ENCODE measurements around the gene PCDHGA10. TPM values are rescaled to one million over a fixed set of nuclear protein-coding genes. Genes with fewer than 3 reads are reported as not detected.

Gene PCDHGA10
- 6.8 and 8.6 TPM in 2 replicates for total RNA-seq

DNA sequence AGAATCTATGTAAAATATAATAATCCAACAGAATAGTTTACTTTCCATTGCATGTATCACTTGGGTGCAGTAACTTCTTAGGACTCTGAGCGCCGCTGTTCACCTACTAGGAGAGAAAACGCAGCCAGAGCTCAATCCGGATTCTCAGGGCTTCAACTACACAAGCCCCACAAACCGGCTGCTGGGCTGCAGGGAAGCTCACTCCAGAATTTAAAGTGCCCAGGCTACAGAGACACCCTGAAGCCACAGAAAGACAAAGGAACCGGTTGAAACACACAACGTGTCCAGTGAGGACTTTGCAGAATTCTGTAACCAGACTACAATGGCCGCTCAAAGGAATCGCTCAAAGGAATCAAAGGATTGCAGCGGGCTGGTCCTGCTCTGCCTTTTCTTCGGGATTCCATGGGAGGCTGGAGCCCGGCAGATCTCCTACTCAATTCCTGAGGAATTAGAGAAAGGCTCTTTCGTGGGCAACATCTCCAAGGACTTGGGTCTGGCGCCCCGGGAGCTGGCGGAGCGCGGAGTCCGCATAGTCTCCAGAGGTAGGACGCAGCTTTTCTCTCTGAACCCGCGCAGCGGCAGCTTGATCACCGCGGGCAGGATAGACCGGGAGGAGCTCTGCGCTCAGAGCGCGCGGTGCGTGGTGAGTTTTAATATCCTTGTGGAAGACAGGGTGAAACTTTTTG lies at the start of gene PCDHGA10:
Gene PCDHGA10, plus strand, starts transcription at position 134 of the 686 bp plus-strand sequence. Its CDS starts 189 bp downstream, at position 323.

DNA sequence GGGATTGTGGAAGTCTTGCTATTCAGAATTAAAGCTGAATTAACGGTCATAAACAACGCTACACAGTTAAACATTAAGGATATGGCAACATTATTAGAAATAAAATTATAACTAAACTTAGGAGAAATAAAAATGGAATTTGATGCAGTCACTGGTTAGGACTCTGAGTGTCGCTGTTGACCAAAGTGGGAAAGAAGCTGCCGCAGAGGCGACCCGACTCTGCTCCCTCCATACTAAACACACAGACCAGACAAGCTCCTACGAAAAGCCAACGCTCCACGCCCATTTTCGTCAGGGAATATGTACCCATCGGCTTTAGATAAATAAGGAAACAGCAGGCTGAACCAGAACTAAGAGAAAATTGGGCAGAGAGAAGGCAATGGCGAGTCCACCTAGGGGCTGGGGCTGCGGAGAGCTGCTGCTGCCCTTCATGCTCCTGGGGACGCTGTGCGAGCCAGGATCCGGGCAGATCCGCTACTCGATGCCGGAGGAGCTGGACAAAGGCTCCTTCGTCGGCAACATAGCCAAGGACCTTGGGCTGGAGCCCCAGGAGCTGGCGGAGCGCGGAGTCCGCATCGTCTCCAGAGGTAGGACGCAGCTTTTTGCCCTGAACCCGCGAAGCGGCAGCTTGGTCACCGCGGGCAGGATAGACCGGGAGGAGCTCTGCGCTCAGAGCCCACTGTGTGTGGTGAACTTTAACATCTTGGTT lies 48.7 kb upstream of the PCDHGA10 start, which contains the start of gene PCDHGA5:
Gene PCDHGA5, plus strand, starts transcription at position 211 of the 709 bp plus-strand sequence. Its CDS starts 169 bp downstream, at position 380.

DNA sequence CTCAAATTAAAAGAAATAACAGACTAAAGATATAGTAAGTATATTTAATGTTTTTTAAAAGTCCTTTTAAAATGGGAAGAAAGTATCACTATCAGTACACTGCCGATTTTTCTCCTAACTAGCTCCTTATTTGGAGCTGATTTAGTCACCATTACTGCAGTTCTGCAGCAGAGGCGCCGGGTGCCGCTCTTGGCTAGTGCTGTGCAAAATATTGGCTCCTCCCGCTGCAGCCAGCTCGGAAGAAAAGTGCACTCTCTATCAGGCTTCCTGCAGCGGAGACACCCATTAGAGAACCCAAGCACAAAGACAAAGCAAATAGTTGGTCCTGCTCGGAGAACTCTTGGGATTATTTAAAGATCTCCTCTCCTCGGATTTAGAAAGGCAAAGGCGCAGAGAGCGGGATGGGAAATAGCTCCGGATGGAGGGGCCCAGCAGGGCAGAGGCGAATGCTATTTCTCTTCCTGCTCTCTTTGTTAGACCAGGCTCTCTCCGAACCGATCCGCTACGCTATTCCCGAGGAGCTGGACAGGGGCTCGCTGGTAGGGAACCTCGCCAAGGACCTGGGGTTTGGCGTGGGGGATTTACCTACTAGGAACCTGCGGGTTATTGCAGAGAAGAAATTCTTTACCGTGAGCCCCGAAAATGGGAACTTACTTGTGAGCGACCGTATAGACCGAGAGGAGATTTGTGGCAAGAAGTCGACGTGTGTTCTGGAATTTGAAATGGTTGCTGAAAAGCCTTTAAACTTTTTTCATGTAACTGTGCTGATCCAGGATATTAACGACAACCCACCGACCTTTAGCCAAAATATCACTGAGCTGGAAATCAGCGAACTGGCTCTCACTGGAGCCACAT lies 42.6 kb upstream of the PCDHGA10 start, which contains the start of gene PCDHGB3:
Gene PCDHGB3, plus strand, starts transcription at position 249 of the 855 bp plus-strand sequence. Its CDS starts 153 bp downstream, at position 402.

DNA sequence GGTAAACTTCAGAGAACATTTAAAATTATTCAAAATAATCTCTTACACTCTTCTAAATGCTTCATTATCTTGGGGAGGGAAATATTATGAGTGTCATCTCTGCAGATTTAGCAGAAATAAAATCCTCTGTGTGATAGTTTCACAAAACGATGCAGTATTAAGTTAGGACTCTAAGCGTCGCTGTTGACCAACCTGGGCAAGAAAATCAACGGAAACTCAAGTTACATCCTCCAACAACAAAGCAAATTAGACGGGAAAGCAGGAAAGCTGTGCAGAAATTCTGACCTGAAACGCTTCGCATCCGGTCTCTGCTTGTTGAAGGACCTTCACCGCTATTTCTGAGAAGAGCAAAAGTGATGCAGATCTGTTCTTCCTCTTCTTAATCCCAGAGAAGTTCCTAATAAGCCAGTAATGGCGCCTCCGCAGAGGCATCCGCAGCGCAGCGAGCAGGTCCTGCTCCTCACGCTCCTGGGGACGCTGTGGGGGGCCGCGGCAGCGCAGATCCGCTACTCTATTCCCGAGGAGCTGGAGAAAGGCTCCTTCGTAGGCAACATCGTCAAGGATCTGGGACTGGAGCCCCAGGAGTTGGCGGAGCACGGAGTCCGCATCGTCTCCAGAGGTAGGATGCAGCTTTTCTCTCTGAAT lies 39.0 kb upstream of the PCDHGA10 start, which contains the start of gene PCDHGA6:
Gene PCDHGA6, plus strand, starts transcription at position 219 of the 645 bp plus-strand sequence. Its CDS starts 193 bp downstream, at position 412.

GRCh38 chr5:141382469-141383294 lies 30.1 kb upstream of the PCDHGA10 start, which contains the start of gene PCDHGA7:
Gene PCDHGA7, plus strand, starts transcription at chr5:141382742. Its CDS starts 158 bp downstream, at chr5:141382900.

GRCh38 chr5:141387557-141388311 lies 25.1 kb upstream of the PCDHGA10 start, which contains the start of gene PCDHGB4:
Gene PCDHGB4, plus strand, starts transcription at chr5:141387698. Its CDS starts 187 bp downstream, at chr5:141387885.

DNA sequence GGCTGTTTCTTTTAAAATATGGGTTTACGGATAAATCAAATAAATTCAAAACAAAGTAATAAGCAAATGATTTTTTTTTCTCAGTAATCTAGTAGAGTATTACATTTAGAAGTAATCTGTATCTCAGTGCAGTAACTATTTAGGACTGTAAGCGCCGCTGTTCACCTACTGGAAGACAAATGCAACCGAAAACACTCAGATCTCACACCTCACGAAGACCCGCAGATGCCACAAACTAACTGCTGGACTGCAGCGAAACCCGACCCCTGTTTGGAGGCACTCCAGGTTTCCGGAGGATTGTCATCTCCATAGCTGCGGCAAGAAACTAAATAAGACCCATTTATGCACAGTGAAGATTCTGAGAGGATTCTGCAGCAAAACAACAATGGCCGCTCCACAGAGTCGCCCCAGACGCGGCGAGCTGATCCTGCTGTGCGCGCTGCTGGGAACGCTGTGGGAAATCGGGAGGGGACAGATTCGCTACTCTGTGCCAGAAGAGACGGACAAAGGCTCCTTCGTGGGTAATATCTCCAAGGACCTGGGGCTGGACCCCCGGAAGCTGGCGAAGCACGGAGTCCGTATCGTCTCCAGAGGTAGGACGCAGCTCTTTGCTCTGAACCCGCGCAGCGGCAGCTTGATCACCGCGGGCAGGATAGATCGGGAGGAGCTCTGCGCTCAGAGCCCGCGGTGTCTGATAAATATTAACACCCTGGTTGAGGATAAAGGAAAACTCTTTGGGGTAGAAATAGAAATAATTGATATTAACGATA lies 20.2 kb upstream of the PCDHGA10 start, which contains the start of gene PCDHGA8:
Gene PCDHGA8, plus strand, starts transcription at position 205 of the 770 bp plus-strand sequence. Its CDS starts 181 bp downstream, at position 386.

DNA sequence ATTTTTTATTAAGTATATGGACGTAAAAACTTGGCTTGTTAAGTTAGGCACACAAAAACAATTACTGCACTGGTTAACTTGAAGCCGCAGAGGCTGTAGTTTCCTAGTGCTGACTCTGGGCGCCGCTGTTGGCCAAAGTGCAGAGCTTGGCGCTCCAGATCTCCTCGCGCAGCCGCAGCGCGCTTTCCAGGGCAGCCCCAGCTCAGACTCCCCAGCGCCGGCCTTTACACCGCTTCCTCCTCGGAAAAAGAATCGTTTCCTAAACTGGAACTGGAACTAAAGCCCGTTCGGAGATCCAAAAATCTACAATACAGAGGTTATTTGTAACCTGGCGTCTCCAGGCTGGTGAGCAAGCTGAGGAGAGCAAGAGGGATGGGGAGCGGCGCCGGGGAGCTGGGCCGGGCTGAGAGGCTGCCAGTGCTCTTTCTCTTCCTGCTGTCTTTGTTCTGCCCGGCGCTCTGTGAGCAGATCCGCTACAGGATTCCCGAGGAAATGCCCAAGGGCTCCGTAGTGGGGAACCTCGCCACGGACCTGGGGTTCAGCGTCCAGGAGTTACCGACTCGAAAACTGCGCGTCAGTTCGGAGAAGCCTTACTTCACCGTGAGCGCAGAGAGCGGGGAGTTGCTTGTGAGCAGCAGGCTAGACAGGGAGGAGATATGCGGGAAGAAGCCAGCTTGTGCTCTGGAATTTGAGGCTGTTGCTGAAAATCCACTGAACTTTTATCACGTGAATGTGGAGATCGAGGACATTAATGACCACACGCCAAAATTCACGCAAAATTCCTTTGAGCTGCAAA lies 14.8 kb upstream of the PCDHGA10 start, which contains the start of gene PCDHGB5:
Gene PCDHGB5, plus strand, starts transcription at position 192 of the 796 bp plus-strand sequence. Its CDS starts 181 bp downstream, at position 373.

DNA sequence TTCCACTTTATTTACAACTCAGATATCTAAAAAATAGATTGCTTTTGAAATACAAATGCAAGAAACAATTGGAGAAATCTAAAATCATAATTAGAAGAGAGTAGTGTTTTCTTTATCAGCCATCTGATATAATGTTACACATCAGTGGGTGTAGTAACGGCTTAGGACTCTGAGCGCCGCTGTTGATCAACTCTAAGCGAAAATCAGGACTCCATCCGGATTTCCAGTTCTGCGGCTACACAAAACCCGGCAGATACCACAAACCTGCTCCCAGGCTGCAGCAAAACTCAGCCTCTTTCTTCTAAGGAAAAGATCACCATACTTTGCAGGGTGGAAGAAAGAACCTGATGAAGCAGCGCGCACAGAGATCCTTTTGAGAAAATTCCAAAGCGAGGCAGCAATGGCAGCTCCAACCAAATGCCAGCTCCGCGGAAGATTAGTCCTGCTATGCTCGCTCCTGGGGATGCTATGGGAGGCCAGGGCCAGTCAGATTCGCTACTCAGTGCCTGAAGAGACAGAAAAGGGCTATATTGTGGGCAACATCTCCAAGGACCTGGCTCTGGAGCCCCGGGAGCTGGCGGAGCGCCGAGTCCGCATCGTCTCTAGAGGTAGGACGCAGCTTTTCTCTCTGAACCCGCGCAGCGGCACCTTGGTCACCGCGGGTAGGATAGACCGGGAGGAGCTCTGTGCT lies 10.1 kb upstream of the PCDHGA10 start, which contains the start of gene PCDHGA9:
Gene PCDHGA9, plus strand, starts transcription at position 226 of the 691 bp plus-strand sequence. Its CDS starts 175 bp downstream, at position 401.

GRCh38 chr5:141407790-141408505 lies 4.8 kb upstream of the PCDHGA10 start, which contains the start of gene PCDHGB6:
Gene PCDHGB6, plus strand, starts transcription at chr5:141408021. Its CDS starts 182 bp downstream, at chr5:141408203.

DNA sequence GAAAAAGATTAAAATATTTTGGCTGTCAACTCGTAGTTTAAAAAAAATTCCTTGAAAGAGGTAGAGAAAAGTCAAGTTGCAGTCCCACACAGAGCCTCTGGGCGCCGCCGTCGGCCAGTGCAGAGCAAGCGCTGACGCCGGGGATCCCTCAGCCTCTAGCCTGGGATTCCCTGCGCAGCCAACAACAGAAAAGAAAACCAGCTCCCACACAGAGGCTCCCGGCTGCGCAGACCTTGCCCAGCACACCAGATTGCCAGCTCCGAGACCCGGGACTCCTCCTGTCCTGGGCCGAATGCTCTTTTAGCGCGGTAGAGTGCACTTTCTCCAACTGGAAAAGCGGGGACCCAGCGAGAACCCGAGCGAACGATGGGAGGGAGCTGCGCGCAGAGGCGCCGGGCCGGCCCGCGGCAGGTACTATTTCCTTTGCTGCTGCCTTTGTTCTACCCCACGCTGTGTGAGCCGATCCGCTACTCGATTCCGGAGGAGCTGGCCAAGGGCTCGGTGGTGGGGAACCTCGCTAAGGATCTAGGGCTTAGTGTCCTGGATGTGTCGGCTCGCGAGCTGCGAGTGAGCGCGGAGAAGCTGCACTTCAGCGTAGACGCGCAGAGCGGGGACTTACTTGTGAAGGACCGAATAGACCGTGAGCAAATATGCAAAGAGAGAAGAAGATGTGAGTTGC lies 4.8 kb downstream of the PCDHGA10 start, which contains the start of gene PCDHGB7:
Gene PCDHGB7, plus strand, starts transcription at position 184 of the 679 bp plus-strand sequence. Its CDS starts 183 bp downstream, at position 367.

DNA sequence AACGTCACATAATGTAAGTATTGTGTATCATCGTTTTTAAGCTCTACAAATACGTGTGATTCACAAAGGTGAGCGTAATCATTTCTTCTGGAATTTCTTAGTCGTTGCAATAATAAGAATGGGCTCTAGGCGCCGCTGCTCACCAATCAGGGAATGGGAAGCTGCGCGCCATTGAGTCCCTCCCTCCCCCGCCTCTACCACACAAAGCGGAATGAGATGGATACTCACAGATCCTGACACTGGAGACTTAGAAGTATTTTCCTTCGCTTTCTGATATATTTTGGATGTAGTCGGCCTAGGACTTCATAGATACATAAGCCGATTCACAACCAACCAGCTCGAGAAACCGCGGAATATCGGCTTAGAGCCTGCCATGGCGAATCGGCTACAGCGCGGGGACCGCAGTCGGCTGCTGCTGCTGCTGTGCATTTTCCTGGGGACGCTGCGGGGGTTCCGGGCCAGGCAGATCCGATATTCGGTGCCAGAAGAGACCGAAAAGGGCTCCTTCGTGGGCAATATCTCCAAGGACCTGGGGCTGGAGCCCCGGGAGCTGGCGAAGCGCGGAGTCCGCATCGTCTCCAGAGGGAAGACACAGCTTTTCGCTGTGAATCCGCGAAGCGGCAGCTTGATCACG lies 8.2 kb downstream of the PCDHGA10 start, which contains the start of gene PCDHGA11:
Gene PCDHGA11, plus strand, starts transcription at position 197 of the 634 bp plus-strand sequence. Its CDS starts 177 bp downstream, at position 374.

DNA sequence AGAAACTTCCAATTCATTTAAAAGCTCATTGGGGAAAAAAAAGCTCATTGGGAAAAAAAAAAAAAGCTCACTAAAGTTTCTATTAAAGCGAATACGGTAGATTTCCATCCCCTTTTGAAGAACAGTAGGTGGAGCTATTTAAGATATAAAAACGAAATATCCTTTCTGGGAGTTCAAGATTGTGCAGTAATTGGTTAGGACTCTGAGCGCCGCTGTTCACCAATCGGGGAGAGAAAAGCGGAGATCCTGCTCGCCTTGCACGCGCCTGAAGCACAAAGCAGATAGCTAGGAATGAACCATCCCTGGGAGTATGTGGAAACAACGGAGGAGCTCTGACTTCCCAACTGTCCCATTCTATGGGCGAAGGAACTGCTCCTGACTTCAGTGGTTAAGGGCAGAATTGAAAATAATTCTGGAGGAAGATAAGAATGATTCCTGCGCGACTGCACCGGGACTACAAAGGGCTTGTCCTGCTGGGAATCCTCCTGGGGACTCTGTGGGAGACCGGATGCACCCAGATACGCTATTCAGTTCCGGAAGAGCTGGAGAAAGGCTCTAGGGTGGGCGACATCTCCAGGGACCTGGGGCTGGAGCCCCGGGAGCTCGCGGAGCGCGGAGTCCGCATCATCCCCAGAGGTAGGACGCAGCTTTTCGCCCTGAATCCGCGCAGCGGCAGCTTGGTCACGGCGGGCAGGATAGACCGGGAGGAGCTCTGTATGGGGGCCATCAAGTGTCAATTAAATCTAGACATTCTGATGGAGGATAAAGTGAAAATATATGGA lies 17.7 kb downstream of the PCDHGA10 start, which contains the start of gene PCDHGA12:
Gene PCDHGA12, plus strand, starts transcription at position 176 of the 782 bp plus-strand sequence. Its CDS starts 253 bp downstream, at position 429.

Data from smooth muscle cell of the umbilical artery (primary cell).